OCI-LY7 (cell line): ENCODE measurements around the gene MRS2. TPM values are rescaled to one million over a fixed set of nuclear protein-coding genes. Genes with fewer than 3 reads are reported as not detected.

Experiments
- BruUV-seq: library from RNA; stranded (reverse); fragments of 400-500 nt; replicated peaks from 2 replicates; lab custom pipeline; 2021; lab: Mats Ljungman, UMichigan
- CTCF ChIA-PET: fragments of 300-600 bp; sonication (Branson Sonifier 250); formaldehyde crosslinking; loops from one replicate; lab custom pipeline; 2022; ENCODE audit warnings: antibody characterized with exemption; ENCODE audit not compliant: unreplicated experiment; lab: Charles Lee
- POLR2A ChIA-PET: fragments of 300-600 bp; sonication (Branson Sonifier 250); formaldehyde crosslinking; loops from one replicate; lab custom pipeline; 2022; ENCODE audit warnings: antibody characterized with exemption; lab: Charles Lee
- DNase-seq: peaks from one replicate; pipeline ENCODE4 v3.0.0-alpha.2; 2015; ENCODE audit warnings: low spot score
- H2AFZ ChIP-seq: fragments of 200-600 bp; sonication (generic), shearing (Covaris generic); 2 replicates; pipeline ENCODE4 v1.6.1; 2014; ENCODE audit warnings: mild to moderate bottlenecking, antibody characterized with exemption, low read length, moderate library complexity
- H3K27ac ChIP-seq: fragments of 200-600 bp; sonication (generic); 2 replicates; pipeline ENCODE4 v1.5.1; 2014; ENCODE audit warnings: mixed run types, low read depth, mild to moderate bottlenecking, moderate library complexity, low read length, inconsistent platforms; ENCODE audit not compliant: poor library complexity, severe bottlenecking
- H3K36me3 ChIP-seq: fragments of 200-600 bp; sonication (generic); 2 replicates; pipeline ENCODE4 v1.6.1; 2014; ENCODE audit warnings: mild to moderate bottlenecking, antibody characterized with exemption, low read length, moderate library complexity, mixed read lengths; ENCODE audit not compliant: insufficient read depth
- H3K4me1 ChIP-seq: fragments of 200-600 bp; sonication (generic); 2 replicates; pipeline ENCODE4 v1.5.1; 2014; ENCODE audit warnings: mild to moderate bottlenecking, low read length; ENCODE audit not compliant: insufficient read depth, poor library complexity, severe bottlenecking
- H3K4me2 ChIP-seq: fragments of 200-600 bp; sonication (generic); 2 replicates; pipeline ENCODE4 v1.6.1; 2014; ENCODE audit warnings: mild to moderate bottlenecking, low read length
- H3K4me3 ChIP-seq: fragments of 200-600 bp; sonication (generic); 2 replicates; pipeline ENCODE4 v1.5.1; 2014; ENCODE audit warnings: mild to moderate bottlenecking, low read depth, low read length; ENCODE audit not compliant: poor library complexity, severe bottlenecking
- H3K79me2 ChIP-seq: fragments of 200-600 bp; sonication (generic); 2 replicates; pipeline ENCODE4 v1.6.1; 2016; ENCODE audit warnings: low read depth, mild to moderate bottlenecking, low read length, moderate library complexity, mixed read lengths; ENCODE audit not compliant: insufficient read depth
- H3K9me2 ChIP-seq: fragments of 200-600 bp; sonication (generic); 2 replicates; pipeline ENCODE4 v1.6.1; 2016; ENCODE audit warnings: mild to moderate bottlenecking, low read length, mixed read lengths; ENCODE audit not compliant: insufficient read depth
- H3K9me3 ChIP-seq: fragments of 200-600 bp; sonication (generic); 2 replicates; pipeline ENCODE4 v1.6.1; 2014; ENCODE audit warnings: mild to moderate bottlenecking, mixed run types, low read length, mixed read lengths
- H4K20me1 ChIP-seq: fragments of 200-600 bp; sonication (generic); 2 replicates; pipeline ENCODE4 v1.6.1; 2014; ENCODE audit warnings: mild to moderate bottlenecking, antibody characterized with exemption, low read length, moderate library complexity, mixed read lengths; ENCODE audit not compliant: insufficient read depth
- CTCF ChIP-seq: fragments of 200-600 bp; sonication (generic); conservative IDR thresholded peaks from 2 replicates; pipeline ENCODE4 v1.5.1; 2014; ENCODE audit warnings: mild to moderate bottlenecking, antibody characterized with exemption, low read length, moderate library complexity, mixed read lengths
- EZH2phosphoT487 ChIP-seq: fragments of 200-600 bp; sonication (generic); IDR thresholded peaks from 2 replicates; pipeline ENCODE4 v1.6.1; 2018; ENCODE audit warnings: low read depth, borderline replicate concordance, mild to moderate bottlenecking, mixed run types, antibody characterized with exemption, low read length, moderate library complexity, mixed read lengths
- intact Hi-C: fragments of 100-400 bp; cut with micrococcal nuclease; formaldehyde crosslinking; loops from one replicate; pipeline ENCODE4 v1.10.0; 2022; ENCODE audit not compliant: unreplicated experiment
- total RNA-seq, 2 experiments: library from RNA; depleted of rRNA in 1 of 2; stranded (reverse); fragments of >200 nt in 1 of 2; shearing (Covaris generic) in 1 of 2; gene quantifications; 2 replicates each; pipeline ENCODE4 v1.2.3, GENCODE V29; 2014 to 2022

MRS2 gene
- total RNA-seq, 2 experiments from 2014 or later = 0.97 TPM; not detected in 1

DNA sequence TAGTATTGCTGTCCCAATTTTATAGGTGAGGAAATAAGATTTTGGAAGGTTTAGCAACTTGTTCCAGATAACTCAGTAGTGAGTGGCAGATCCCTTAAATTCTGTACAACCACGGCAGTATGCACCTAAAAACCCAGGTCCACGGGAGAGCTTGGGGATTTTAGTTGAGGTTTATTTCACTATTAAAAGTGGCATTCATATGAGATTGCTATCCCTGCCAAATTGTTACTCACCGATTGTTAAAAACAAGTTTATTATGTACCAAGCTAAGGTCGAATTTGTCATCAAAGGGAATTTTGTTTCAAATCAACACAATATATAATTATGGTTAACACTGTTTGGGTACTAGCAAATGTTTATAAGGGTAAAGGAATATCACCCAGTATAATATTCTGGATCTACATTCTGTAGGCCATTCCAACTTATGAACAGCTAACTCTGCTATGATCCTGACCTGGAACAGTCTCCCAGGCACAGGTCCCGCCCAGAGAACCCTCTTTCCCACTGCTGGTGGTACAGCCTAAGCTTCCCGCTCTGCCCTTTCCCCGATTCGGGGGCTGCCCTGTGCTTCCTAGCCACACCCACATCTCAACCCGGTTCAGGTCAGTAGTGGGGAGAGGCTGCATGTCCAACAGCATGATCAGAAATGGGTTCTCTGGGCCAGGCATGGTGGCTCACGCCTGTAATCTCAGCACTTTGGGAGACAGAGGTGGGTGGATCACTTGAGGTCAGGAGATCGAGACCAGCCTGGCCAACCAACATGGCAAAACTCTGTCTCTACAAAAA lies 61.7 kb downstream of the MRS2 start:
- ChIA-PET CTCF (no interaction called here), POLR2A (no interaction called here)
- BruUV-seq = no TSS peak

GRCh38 chr6:24469811-24470210 lies 67.1 kb downstream of the MRS2 start:
- H3K4me1 ChIP-seq = no peaks in the 10 kb centered on the region
- ChIA-PET CTCF (no interaction called here), POLR2A (interaction anchor here (0.6 to 1.0 kb wide), 2 partner anchors 11 to 169 kb away, joined by 5 read pairs; no protein-coding TSS in a partner anchor)
- intact Hi-C loops = no loop called here
- no peaks in the 10 kb centered on the region for H3K9me3 ChIP-seq
- no peak overlapping the region for H3K27ac ChIP-seq
- no peaks in the 10 kb centered on the region for H3K79me2 ChIP-seq
- no peak for DNase-seq
- no peak overlapping the region for H2AFZ ChIP-seq
- no peaks in the 10 kb centered on the region for H3K9me2 ChIP-seq
- H3K36me3 ChIP-seq = peaks cover 75% of the 10 kb centered on the region
- no peaks in the 10 kb centered on the region for H4K20me1 ChIP-seq
- TF ChIP-seq CTCF (no peak), EZH2phosphoT487 (no peak)
- BruUV-seq = no TSS peak
- no peak overlapping the region for H3K4me3 ChIP-seq
- H3K4me2 ChIP-seq = no peak overlapping the region

More for the DNA sequence above, 61.7 kb downstream of the MRS2 start:
- TF ChIP-seq CTCF (no peak), EZH2phosphoT487 (no peak)
- H2AFZ ChIP-seq = no peak overlapping the region
- intact Hi-C loops = no loop called here
- no peak overlapping the region for H3K27ac ChIP-seq
- no peak overlapping the region for H3K4me3 ChIP-seq
- no peaks in the 10 kb centered on the region for H3K4me1 ChIP-seq
- H3K36me3 ChIP-seq = peaks cover 74% of the 10 kb centered on the region
- no peaks in the 10 kb centered on the region for H3K9me2 ChIP-seq
- no peaks in the 10 kb centered on the region for H3K79me2 ChIP-seq
- H3K9me3 ChIP-seq = no peaks in the 10 kb centered on the region
- no peak for DNase-seq
- no peak overlapping the region for H3K4me2 ChIP-seq
- no peaks in the 10 kb centered on the region for H4K20me1 ChIP-seq

DNA sequence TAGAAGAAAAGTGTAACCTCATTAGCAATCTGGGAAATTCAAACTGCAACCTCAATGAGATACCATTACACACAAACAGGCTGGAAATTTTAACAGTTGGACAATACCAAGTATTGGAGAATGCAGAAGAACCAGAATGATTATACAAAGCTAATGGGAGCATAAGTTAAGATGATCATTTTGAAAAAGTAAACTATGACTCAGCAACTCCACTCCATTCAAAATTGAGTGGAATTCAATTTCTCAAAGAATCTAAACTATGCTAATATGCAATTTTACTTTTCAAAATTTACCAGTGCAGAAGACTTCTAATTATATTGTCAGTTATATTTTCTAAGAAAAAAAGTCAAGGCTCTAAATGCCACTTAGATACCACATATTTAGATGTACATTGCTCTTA lies 69.4 kb downstream of the MRS2 start:
- no peak overlapping the region for H3K4me3 ChIP-seq
- DNase-seq = no peak
- no peak overlapping the region for H3K27ac ChIP-seq
- no peaks in the 10 kb centered on the region for H3K79me2 ChIP-seq
- H3K36me3 ChIP-seq = peaks cover 71% of the 10 kb centered on the region
- intact Hi-C loops = no loop called here
- H2AFZ ChIP-seq = no peak overlapping the region
- no peaks in the 10 kb centered on the region for H3K9me2 ChIP-seq
- no peaks in the 10 kb centered on the region for H3K4me1 ChIP-seq
- ChIA-PET POLR2A (interaction anchor here (0.6 kb wide), 1 partner anchor 9 kb away, joined by 4 read pairs; no protein-coding TSS in a partner anchor), CTCF (no interaction called here)
- no peaks in the 10 kb centered on the region for H3K9me3 ChIP-seq
- TF ChIP-seq CTCF (no peak), EZH2phosphoT487 (no peak)
- H4K20me1 ChIP-seq = no peaks in the 10 kb centered on the region
- no peak overlapping the region for H3K4me2 ChIP-seq
- no TSS peak for BruUV-seq
